DND-41 (cell line): ENCODE measurements around the gene CFAP91.

Experiments used
- EZH2 ChIP-seq: IDR thresholded peaks from 3 replicates; pipeline ENCODE4 v1.6.1; 2012; ENCODE audit warnings: borderline replicate concordance, low read depth, mild to moderate bottlenecking, moderate library complexity, low read length, inconsistent platforms; ENCODE audit not compliant: severe bottlenecking
- TF ChIP-seq, protein P1 (sequence below): IDR thresholded peaks from 2 replicates; pipeline ENCODE4 v1.5.1; 2012; ENCODE audit warnings: borderline replicate concordance, low read length, moderate library complexity, mild to moderate bottlenecking; ENCODE audit not compliant: poor library complexity, severe bottlenecking; ENCODE audit errors: extremely low read depth

DNA sequence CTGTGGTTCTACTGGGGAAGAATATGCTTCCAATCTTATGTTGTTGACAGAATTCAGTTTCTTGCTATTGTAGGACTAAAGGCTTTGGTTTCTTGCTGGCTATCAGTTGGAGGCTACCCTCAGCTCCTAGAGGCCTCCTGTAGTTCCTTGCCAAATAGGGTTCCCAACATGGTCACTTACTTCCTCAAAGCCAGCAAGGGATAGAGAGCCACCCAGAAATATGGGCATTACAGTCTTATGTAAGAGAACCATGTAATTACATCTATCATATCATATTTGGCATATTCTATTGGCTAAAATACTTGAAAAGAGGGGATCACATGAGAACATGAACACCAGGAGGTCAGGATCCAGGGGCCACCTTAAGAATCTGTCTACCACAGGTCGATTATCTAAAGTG is 19.4 kb upstream of the CFAP91 start:
- TF ChIP-seq, protein P1, sequence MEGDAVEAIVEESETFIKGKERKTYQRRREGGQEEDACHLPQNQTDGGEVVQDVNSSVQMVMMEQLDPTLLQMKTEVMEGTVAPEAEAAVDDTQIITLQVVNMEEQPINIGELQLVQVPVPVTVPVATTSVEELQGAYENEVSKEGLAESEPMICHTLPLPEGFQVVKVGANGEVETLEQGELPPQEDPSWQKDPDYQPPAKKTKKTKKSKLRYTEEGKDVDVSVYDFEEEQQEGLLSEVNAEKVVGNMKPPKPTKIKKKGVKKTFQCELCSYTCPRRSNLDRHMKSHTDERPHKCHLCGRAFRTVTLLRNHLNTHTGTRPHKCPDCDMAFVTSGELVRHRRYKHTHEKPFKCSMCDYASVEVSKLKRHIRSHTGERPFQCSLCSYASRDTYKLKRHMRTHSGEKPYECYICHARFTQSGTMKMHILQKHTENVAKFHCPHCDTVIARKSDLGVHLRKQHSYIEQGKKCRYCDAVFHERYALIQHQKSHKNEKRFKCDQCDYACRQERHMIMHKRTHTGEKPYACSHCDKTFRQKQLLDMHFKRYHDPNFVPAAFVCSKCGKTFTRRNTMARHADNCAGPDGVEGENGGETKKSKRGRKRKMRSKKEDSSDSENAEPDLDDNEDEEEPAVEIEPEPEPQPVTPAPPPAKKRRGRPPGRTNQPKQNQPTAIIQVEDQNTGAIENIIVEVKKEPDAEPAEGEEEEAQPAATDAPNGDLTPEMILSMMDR, result no peak
- no peak for TF ChIP-seq EZH2
